Stimulated activated CD4-positive, alpha-beta T cell treated with anti-CD3 and anti-CD28 coated beads, Interleukin-2, amount 100 ng/mL, for 48 hours (primary cell): ENCODE results near the gene DIO2.

Experiments used
- DNase-seq, 2 donors: peaks; one replicate each; pipeline ENCODE4 v3.0.0-alpha.2; 2020

Gene DIO2

GRCh38 chr14:80167793-80168448, 43.4 kb downstream of the DIO2 start:
- no peak for DNase-seq

GRCh38 chr14:80164991-80165721, 46.1 kb downstream of the DIO2 start:
- no peak for DNase-seq

- no peak for DNase-seq
These were observed 58.5 kb downstream of the DIO2 start for GRCh38 chr14:80152763-80153162.

- DNase-seq: no peak
These were observed 59.1 kb downstream of the DIO2 start for GRCh38 chr14:80152166-80152565.

- no peak for DNase-seq
These were observed 61.0 kb downstream of the DIO2 start for GRCh38 chr14:80150301-80150700.
